IPS DF 6.9 (cell line): ENCODE measurements around the gene CLRN3.
A peak's percentile ranks its signal among the peaks of the same experiment; 100 is the strongest.

Source experiments
- DNase-seq: peaks from one replicate; pipeline ENCODE4 v3.0.0-alpha.2; 2013; ENCODE audit warnings: low read depth, low spot score
- H3K27ac ChIP-seq: one replicate; pipeline ENCODE4 v1.5.1; 2013; ENCODE audit warnings: low read length, control low read depth
- H3K27me3 ChIP-seq: 2 replicates; pipeline ENCODE4 v1.6.1; 2013; ENCODE audit warnings: mild to moderate bottlenecking, low read length; ENCODE audit not compliant: control insufficient read depth, insufficient read depth
- H3K36me3 ChIP-seq: 2 replicates; pipeline ENCODE4 v1.6.1; 2013; ENCODE audit warnings: low read length; ENCODE audit not compliant: control insufficient read depth, insufficient read depth
- H3K4me1 ChIP-seq: 2 replicates; pipeline ENCODE4 v1.6.1; 2013; ENCODE audit warnings: low read length; ENCODE audit not compliant: control insufficient read depth, insufficient read depth
- H3K4me3 ChIP-seq: 2 replicates; pipeline ENCODE4 v1.5.1; 2013; ENCODE audit warnings: mild to moderate bottlenecking, low read length
- H3K9me3 ChIP-seq: 2 replicates; pipeline ENCODE4 v1.6.1; 2013; ENCODE audit warnings: low read length, inconsistent platforms; ENCODE audit not compliant: control insufficient read depth, insufficient read depth
- WGBS: extraction: QIAGEN DNeasy Blood & Tissue Kit; methylation state at CpG from one replicate; pipeline ENCODE4 v1.1.7; 2013; ENCODE audit warnings: mixed read lengths, missing lambda C conversion rate; ENCODE audit not compliant: insufficient read length, insufficient coverage; 5-methylcytosine and 5-hydroxymethylcytosine counted together

CLRN3 gene

GRCh38 chr10:127860592-127860991 is 32.1 kb downstream of the CLRN3 start:
- no CpG with 5 or more reads among the region's 6 CpGs for WGBS
- Histone ChIP-seq H3K27ac (no peak overlapping the region), H3K4me1 (no peaks in the 10 kb centered on the region), H3K36me3 (no peaks in the 10 kb centered on the region), H3K27me3 (no peaks in the 10 kb centered on the region), H3K4me3 (no peak overlapping the region), H3K9me3 (no peaks in the 10 kb centered on the region)
- DNase-seq: no peak

GRCh38 chr10:127855976-127856375 is 36.8 kb downstream of the CLRN3 start:
- Histone ChIP-seq H3K4me3 (no peak overlapping the region), H3K4me1 (no peaks in the 10 kb centered on the region), H3K27me3 (no peaks in the 10 kb centered on the region), H3K36me3 (no peaks in the 10 kb centered on the region), H3K27ac (no peak overlapping the region), H3K9me3 (no peaks in the 10 kb centered on the region)
- DNase-seq: no peak
- no CpG with 5 or more reads among the region's 10 CpGs for WGBS

DNA sequence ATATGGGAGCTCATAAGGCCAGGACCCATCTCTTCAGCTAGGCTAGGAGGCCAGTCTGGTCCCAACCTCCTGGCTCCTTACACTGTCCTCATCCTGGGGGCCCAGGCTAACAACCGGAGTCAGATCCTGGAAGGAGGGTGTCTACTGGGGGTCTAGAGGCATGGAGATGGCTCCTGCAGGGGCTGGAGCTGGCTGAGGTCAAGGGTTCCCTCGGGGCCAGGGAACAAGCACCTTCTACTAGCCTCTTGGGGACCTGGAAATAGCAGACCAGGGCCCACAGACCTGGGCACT is 37.2 kb downstream of the CLRN3 start:
- Histone ChIP-seq H3K4me1 (no peaks in the 10 kb centered on the region), H3K4me3 (no peak overlapping the region), H3K9me3 (no peaks in the 10 kb centered on the region), H3K27ac (no peak overlapping the region), H3K36me3 (no peaks in the 10 kb centered on the region), H3K27me3 (no peaks in the 10 kb centered on the region)
- no CpG with 5 or more reads among the region's 2 CpGs for WGBS
- DNase-seq: no peak

- no peak for DNase-seq
- WGBS: no CpG with 5 or more reads among the region's 15 CpGs
- Histone ChIP-seq H3K4me3 (no peak overlapping the region), H3K36me3 (no peaks in the 10 kb centered on the region), H3K4me1 (no peaks in the 10 kb centered on the region), H3K9me3 (no peaks in the 10 kb centered on the region), H3K27me3 (no peaks in the 10 kb centered on the region), H3K27ac (no peak overlapping the region)
Observed at GRCh38 chr10:127854769-127855590, 37.8 kb downstream of the CLRN3 start.

DNA sequence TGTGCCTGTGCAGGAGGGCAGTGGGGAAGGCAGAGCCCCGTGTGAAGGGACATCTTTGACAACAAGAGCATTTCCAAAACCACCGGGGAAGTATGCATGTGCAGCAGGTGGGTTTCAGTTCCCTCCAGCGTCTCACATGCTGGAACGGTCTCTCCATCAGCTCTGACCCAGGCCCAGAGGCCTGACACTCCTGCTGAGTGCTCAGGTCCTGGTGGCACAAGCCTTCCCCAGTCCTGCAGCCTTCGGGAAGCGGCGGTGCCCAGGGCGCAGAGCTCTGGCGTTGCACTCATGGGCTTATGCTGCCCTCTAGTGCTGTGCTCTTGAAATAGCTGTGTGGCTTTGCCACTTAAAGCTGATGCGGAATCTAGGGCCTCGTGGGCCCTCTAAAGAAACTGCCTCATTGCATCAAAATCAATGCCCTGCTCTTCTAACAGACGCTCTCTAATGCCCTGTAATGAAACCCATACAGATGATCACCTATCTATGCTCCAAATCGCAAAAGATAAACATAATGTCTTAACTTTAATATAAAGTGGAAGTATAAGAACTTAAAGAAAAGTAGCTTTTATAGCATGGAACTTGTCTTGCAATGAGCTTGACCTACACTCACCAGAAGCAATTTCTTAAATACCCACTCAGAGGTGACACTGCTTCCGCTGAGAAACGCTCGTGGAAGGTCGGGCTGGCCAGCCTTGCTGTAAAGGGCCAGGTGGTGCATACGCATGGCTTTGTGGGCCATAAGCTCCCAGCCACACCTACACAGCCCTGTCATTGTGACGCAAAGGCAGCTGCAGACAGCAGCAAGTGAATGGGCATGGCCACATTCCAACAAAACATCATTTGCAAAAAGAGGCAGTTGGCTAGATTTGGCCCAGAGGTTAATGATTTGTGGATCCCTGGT is 38.6 kb downstream of the CLRN3 start:
- Histone ChIP-seq H3K4me3 (no peak overlapping the region), H3K9me3 (no peaks in the 10 kb centered on the region), H3K36me3 (no peaks in the 10 kb centered on the region), H3K27me3 (no peaks in the 10 kb centered on the region), H3K27ac (no peak overlapping the region), H3K4me1 (no peaks in the 10 kb centered on the region)
- DNase-seq: peak; percentile 75
- WGBS: no CpG with 5 or more reads among the region's 19 CpGs

DNA sequence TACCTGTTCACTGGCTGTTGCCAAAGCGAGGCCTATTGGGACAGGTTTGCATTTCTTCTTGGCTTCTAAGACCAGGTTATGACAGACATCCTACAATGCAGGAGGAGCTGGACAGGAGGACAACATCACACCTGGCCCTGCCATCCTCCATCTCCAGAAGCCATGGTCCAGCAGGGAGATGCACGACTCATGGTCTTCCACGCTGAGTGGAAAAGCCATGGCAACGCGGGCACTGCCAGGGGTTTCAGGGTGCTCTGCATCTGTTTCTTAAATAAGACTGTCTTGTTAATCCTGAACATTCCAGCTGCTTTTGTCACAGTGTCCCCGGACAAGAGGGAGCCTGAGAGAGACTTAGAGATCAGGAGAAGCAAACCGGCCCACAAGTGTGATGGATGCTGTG is 40.3 kb downstream of the CLRN3 start:
- Histone ChIP-seq H3K36me3 (no peaks in the 10 kb centered on the region), H3K27me3 (no peaks in the 10 kb centered on the region), H3K4me3 (no peak overlapping the region), H3K9me3 (no peaks in the 10 kb centered on the region), H3K4me1 (no peaks in the 10 kb centered on the region), H3K27ac (no peak overlapping the region)
- DNase-seq: no peak
- no CpG with 5 or more reads among the region's 7 CpGs for WGBS

GRCh38 chr10:127851661-127852194 is 41.0 kb downstream of the CLRN3 start:
- H3K4me3 ChIP-seq: no peak overlapping the region
- H3K27ac ChIP-seq: no peak overlapping the region
- no peaks in the 10 kb centered on the region for H3K36me3 ChIP-seq
- H3K27me3 ChIP-seq: no peaks in the 10 kb centered on the region
- H3K4me1 ChIP-seq: no peaks in the 10 kb centered on the region
- WGBS: no CpG with 5 or more reads among the region's 14 CpGs
- H3K9me3 ChIP-seq: no peaks in the 10 kb centered on the region
- DNase-seq: no peak

DNA sequence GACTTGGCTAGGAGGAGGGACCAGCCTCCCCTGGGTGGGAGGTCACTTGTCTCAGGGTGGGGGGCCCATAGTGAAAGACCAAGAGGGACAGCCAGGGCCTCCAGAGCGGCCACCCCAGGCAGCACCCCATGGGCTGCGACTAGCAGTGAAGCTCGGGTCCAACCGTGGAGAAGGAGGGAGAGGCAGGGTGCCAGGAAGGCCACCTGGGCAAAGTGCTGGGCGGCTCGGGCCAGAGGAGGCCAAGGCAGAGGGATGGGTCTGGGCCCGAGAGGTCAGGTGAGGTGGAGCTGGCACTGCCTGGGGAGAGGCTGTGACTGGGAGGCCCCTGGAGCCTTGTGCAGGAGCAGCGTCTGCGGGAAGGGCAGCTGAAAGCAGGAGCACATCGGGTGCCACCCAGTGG is 41.8 kb downstream of the CLRN3 start:
- H3K4me3 ChIP-seq: no peak overlapping the region
- no peaks in the 10 kb centered on the region for H3K36me3 ChIP-seq
- WGBS: no CpG with 5 or more reads among the region's 10 CpGs
- no peaks in the 10 kb centered on the region for H3K27me3 ChIP-seq
- H3K4me1 ChIP-seq: no peaks in the 10 kb centered on the region
- no peak overlapping the region for H3K27ac ChIP-seq
- DNase-seq: no peak
- no peaks in the 10 kb centered on the region for H3K9me3 ChIP-seq

GRCh38 chr10:127849921-127850320 is 42.8 kb downstream of the CLRN3 start:
- Histone ChIP-seq H3K27ac (no peak overlapping the region), H3K27me3 (no peaks in the 10 kb centered on the region), H3K9me3 (no peaks in the 10 kb centered on the region), H3K4me1 (no peaks in the 10 kb centered on the region), H3K36me3 (no peaks in the 10 kb centered on the region), H3K4me3 (no peak overlapping the region)
- no peak for DNase-seq
- WGBS: no CpG with 5 or more reads among the region's 8 CpGs

- H3K36me3 ChIP-seq: no peaks in the 10 kb centered on the region
- DNase-seq: no peak
- H3K4me3 ChIP-seq: no peak overlapping the region
- no peaks in the 10 kb centered on the region for H3K27me3 ChIP-seq
- no peaks in the 10 kb centered on the region for H3K9me3 ChIP-seq
- no peak overlapping the region for H3K27ac ChIP-seq
- WGBS: no CpG with 5 or more reads among the region's 8 CpGs
- no peaks in the 10 kb centered on the region for H3K4me1 ChIP-seq
Observed at GRCh38 chr10:127849224-127849623, 43.5 kb downstream of the CLRN3 start.
